Stimulated activated CD4-positive, alpha-beta T cell treated with anti-CD3 and anti-CD28 coated beads, Interleukin-2, amount 100 ng/mL, for 4 hours (primary cell): ENCODE data around the gene ROBO3.

ENCODE experiments used
- DNase-seq: peaks from one replicate; pipeline ENCODE4 v3.0.0-alpha.2; 2020; ENCODE audit warnings: low read depth

Gene ROBO3, protein sequence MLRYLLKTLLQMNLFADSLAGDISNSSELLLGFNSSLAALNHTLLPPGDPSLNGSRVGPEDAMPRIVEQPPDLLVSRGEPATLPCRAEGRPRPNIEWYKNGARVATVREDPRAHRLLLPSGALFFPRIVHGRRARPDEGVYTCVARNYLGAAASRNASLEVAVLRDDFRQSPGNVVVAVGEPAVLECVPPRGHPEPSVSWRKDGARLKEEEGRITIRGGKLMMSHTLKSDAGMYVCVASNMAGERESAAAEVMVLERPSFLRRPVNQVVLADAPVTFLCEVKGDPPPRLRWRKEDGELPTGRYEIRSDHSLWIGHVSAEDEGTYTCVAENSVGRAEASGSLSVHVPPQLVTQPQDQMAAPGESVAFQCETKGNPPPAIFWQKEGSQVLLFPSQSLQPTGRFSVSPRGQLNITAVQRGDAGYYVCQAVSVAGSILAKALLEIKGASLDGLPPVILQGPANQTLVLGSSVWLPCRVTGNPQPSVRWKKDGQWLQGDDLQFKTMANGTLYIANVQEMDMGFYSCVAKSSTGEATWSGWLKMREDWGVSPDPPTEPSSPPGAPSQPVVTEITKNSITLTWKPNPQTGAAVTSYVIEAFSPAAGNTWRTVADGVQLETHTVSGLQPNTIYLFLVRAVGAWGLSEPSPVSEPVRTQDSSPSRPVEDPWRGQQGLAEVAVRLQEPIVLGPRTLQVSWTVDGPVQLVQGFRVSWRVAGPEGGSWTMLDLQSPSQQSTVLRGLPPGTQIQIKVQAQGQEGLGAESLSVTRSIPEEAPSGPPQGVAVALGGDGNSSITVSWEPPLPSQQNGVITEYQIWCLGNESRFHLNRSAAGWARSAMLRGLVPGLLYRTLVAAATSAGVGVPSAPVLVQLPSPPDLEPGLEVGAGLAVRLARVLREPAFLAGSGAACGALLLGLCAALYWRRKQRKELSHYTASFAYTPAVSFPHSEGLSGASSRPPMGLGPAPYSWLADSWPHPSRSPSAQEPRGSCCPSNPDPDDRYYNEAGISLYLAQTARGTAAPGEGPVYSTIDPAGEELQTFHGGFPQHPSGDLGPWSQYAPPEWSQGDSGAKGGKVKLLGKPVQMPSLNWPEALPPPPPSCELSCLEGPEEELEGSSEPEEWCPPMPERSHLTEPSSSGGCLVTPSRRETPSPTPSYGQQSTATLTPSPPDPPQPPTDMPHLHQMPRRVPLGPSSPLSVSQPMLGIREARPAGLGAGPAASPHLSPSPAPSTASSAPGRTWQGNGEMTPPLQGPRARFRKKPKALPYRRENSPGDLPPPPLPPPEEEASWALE (N-terminal part only)

DNA sequence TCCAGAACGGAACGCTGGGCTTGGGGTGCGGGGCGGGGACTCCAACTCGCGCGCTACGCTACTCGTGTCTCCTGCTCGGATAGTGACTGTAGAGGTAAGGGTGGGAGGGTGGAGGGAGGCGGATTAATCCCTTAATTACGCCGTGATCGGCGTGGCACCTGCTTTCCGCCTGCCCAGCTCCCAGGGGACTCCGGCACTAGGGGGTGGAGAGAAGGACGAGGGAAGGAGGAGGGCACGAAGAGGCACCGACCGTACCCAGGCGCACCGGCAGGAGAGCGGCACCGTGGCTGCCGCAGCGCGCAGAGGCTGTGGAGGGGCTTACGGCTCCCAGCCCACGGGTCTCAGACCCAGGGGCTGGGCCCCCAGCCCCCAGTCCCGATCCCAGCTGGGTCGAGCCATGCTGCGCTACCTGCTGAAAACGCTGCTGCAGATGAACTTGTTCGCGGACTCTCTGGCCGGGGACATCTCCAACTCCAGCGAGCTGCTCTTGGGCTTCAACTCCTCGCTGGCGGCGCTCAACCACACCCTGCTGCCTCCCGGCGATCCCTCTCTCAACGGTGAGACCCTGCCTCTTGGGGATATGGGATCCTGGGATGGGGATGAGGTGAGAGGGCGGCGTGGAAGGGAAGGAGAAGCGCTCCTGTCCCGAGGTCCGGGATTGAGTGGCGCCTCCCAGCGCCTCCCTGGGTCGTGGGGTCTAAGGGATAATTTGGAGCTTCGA is at the start of gene ROBO3:
Gene ROBO3 (plus strand): TSS at position 252 of the 721 bp plus-strand sequence. CDS start 146 bp downstream, at position 398.
- no peak for DNase-seq

DNA sequence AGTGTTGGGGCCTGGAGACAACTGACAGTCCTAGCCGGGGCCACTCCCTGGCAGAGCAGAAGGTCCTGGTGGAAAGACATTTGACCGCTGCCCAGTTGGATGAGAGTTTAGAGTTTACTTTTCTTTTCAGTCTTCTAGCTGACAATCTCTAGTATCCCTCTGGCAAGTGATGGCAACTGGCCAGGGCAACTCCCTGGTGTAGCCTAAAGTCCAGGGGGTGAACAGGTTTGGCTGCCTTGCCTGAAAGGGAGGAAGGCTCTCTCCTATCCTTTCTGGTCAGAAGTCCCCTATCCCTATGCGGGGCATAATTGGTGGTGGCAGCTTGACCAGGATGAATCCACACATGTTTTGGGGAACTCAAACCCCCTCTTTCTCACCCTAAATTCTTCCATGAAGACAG is 48.2 kb upstream of the ROBO3 start:
- DNase-seq: no peak

DNA sequence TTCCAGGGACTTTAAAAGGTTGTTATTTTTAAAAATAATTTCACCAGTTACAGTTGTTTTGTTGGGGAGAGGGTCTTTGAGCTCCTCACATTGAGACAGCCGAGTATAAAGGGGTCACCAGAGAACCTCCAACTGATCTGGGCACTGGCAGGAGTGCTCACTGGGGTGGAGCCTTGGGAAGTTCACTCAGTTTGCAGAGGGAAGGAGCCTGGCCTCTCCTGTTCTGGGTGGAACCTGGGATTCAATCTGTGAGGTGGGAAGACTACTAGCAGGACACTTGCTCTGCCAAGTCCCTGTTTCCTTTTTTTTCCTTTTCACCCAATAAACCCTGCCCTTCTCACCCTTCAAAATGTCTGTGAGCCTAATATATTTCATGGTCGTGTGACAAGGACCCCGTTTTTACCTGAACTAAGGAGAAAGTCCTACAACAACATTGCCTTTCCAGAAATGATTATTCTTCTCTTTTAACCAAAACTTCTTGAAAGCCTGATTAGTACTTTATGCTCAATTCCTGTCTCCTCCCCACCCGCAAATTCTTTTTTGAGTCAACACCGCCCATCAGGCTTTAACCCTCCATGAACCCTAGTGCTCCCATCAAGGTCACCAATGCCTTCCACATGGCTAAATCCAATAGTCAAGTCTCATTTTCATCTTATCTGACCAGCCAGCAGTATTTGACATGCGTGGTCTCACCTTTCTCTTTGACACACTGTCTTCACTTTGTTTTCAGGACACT is 43.1 kb upstream of the ROBO3 start:
- DNase-seq: no peak

DNA sequence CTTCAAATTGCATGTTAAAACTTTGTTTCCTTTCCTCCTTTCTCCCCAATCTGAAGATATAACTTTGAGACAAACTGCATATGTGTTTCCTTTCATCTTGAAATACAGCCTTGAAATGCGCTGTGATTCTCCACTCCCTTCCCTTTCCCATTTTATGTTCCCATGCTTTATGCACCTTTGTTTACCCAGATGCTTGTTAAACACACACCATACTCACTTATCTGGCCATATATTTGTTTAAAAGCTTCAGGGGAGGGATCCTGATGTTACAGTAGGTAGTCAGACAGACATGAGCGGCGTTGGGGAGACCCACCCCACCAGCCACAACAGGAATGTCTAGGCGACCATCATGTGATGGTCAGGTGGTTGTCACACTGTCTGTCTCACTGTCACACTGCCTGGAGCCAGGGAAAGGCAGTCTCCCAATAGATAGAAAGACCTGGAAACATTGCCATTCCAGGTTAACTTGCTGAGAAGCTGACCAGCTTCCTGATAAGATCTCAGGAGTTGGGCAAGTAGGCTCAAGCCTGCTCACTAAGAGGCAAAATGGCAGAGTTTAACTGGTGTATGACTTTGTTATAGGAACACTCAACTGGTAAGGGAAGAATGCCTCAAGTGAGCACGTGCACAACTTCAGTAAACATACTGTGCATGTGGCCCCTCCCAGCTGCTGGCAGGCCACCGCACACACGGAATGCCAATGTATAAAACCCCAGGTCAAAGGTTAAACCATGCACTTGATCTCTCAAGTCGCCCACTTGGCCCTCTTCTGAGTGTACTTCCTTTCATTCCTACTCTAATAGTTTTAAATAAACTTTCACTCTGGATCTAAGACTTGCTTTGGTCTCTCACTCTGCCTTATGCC is 41.5 kb upstream of the ROBO3 start:
- no peak for DNase-seq

DNA sequence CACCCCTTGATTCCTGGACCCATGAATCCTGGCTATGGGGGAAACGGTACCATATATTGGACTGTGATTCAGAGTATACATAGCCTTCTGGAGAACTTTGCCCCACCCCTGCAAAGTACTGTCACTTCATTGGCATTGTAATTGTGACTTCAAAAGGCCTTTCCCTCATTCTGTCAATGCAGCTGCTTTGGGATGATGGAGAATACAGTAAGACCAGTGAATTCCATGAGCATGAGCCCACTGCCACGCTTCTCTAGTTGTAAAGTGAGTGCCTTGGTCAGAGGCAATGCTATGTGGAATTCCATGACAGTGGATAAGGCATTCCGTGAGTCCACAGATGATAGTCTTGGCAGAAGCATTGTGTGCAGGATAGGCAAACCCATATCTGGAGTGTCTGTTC is 39.4 kb upstream of the ROBO3 start:
- no peak for DNase-seq

DNA sequence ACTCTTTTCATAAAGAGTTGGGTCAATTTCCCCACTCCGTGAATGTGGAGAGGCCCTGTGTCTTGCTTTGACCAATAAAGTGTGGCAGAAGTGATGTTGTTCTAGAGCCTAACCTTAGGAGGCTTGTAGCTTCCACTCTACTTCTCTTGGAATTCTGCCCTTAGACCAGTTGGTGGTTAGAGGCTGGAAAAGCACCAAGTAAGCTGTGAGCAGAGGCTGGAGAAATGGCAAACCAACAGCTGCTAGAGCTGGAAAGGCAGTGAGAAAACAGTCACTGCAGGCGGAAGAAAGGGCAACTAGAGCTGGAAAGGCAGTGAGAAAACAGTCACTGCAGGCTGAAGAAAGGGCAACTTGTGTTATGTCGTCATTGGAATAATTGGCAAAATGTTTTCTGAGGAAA is 35.2 kb upstream of the ROBO3 start:
- no peak for DNase-seq

DNA sequence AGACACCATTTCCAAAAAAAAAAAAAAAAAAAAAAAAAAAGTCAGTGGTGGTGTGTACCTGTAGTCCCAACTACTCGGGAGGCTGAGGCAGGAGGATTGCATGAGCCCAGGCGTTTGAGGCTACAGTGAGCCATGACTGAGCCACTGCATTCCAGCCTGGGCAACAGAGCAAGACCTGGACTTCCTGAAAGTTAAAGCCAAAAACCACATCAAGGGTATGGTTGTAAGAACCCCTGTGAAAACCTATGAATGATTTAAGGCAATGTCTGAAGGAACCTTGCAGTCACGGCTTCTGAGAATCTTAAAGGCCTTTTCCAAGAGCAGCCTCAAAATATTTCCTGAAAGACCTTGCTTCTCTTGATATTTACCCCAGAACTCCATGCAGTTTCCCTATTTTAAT is 34.5 kb upstream of the ROBO3 start:
- no peak for DNase-seq

DNA sequence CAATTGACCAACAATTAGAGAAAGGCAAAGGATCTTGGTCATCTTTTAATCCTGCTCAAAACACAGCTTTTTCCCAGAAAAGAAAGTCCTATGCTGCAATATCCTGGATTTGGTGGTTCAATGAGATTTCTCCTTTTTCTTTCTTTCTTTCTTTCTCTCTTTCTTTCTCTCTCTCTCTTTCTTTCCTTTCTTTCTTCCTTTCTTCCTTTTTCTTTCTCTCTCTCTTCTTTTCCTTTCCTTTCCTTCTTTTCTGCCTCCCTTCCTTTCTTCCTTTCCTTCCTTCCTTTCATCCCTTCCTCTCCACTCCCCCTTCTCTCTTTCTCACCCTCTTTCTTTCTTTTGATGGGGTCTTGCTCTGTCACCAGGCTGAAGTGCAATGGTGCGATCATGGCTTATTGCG is 33.3 kb upstream of the ROBO3 start:
- DNase-seq: no peak

DNA sequence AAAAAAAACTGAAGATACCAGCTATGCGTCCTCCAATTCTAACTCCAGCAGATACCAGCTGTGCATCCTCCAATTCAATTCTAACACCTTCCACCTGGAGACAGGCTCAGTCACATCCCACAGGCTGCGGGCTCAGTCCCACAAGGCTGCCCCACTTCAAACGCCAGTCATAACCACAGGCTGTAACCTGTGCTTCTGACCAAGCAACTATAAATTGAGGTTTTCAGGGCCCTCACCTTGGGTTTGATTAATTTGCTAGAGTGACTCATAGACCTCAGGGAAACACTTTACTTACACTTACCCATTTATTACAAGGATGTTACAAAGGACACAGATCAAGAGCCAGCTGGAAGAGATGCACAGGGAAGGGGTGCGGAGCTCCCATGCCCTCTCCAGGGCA is 32.7 kb upstream of the ROBO3 start:
- no peak for DNase-seq

DNA sequence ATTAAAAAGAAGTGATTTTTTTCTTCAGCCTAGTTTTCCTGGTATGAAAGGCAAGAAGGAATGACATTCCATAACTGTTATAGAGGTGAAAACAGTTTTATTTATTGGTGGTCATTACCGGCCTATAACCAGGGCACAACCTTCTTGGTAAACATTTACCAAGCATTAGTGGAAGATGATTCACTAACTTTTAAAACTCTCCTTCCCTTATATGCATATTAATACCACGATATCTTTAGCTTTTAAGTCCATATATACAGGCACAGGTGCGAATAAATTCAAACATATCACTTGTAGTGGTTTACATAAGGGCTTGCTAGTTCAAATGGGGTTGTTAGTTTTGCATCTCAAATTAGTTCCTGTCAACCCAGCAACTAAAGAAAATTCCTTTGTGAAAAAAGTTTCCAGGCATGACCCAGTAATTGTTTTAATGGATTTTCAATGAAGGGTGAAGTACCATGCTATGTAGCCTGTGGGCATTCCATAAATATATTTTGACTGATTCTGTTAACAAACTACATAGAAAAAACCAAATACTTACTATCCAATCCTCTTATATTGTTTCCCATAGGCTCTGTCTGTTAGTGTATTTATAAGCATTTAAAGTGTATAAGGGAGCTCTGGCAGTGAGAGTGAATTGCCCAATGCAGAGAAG is 30.6 kb upstream of the ROBO3 start:
- DNase-seq: no peak

DNA sequence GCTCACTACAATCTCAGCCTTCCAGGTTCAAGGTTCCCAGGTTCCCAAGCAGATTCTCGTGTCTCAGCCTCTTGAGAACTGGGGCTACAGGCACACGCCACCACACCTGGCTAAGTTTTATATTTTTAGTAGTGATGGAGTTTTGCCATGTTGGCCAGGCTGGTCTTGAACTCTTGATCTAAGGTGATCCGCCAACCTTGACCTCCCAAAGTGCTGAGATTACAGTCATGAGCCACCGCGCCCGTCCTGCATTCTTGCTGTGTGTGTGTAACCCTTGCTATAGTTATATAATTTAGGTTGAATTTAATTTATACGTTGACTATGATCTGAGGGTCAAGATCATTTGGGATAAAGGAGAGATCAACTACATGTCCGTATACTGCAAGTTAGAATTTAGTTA is 29.3 kb upstream of the ROBO3 start:
- DNase-seq: no peak

DNA sequence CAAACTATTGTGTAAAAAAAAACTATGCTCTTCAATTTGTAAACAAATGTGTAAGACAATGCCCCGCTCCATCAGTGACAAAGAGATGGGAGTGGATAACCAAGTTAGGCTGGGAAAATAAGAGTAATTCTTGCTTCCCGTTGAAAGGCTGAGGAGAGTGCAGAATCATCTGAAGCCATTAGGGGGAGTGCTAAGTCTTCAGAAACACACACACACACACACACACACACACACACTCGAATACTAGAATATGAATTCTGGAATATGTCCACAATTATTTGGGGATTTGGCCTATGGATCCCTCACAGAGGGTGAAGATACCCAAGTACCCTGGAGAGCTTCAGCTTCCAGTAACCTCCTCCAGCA is 27.8 kb upstream of the ROBO3 start:
- no peak for DNase-seq

DNA sequence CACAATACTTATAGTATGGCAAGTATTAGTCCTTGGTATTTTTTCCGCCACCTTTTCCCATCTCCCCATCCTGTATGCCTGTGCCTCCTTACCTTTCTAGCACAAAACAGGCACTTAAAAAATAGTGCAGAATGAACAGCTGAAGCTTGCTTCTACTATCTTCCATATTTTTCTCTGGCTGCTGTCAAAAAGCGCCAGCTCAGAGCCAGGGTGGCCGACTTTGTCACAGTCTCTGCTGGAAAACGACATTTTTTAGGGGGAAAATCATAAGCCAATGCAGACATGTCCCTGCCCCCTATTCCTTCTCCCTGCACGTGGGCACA is 26.5 kb upstream of the ROBO3 start:
- DNase-seq: no peak

DNA sequence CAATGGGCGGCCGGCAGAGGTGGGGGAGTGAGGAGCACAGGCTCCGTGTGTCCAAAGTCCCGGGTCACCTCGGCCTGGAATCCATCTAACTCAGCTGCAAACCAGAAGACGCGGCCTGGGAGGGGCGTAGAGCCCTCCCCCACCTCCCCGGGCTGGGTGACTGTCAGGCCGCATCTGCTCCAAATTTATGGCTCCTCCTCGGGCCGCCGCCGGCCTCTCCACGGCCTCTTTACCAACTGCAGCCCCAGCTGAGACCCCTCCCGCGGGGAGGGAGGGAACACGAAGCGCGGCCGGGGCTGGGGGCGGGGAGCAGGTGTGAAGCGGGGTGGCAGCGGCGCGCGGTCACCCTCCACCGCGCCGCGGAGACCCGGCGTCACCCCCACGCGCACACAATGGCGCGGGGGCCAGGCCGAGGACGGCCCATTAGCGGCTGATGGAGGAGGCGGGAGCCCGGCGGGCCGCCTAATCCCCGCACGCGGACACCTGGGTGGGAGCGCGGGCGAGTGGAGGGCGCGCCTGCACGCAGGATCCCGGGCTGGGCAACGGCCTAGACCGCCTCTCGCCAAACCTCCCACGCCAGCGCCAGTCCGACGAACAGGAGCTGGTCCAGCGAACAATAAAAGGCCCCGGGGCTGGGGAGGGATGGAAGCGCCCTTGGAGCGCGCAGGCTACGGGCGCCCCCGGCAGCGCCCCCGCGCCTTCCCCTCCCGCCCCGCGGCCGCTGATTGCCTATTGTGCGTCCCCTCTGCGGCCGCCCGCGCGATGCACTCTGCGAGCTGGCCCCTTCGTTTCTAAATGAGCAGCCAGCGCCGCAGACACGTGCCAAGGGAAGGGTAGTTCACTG is 25.9 kb upstream of the ROBO3 start:
- DNase-seq: no peak

DNA sequence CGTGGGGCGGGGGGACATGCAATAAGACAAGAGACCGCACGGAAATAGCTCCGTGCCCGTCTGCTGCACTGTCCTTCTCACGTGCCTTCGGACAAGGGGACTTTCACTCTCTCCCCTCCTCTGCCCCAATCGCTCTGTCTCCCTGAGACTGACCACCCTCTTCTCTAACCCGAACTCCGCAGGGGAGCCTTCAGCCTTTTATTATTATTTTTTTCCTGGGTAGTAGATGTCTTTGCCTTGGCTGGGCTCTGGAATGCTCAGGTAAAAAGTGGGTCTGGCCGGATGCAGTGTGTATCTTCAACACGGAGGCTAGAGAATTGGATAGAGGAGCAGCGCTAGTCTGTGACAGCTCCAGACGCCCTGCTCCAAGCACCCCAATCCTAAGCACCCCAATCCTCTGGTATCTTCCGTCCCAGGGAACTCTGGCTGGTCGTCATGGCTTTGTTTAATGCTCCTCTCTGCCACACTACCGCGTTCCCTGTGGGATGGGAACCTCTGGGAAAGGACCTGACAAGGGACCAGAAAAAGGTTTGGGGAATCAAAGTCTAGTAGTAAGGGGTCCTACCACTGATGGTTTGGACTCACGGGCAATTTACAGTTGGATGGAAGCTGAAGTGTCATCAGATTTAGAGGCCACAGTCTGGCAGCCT is 25.1 kb upstream of the ROBO3 start:
- DNase-seq: no peak

DNA sequence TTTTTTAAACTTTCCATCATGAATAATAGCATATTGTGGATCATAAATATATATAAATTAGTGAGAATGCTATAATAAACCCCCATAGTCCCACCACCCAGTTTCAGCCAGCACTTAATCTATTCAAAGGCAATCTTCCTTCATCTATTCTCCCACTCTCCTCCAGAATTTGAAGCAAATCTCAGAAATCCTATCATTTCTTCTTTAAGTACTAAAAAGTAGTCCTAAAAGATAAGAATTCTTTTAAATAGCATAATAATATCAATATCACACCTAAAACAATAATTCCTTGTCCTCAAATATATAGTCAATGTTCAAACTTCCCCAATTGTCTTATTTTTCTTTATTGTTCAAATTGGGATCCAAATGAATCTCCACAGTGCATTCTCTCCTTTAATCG is 24.6 kb upstream of the ROBO3 start:
- no peak for DNase-seq

DNA sequence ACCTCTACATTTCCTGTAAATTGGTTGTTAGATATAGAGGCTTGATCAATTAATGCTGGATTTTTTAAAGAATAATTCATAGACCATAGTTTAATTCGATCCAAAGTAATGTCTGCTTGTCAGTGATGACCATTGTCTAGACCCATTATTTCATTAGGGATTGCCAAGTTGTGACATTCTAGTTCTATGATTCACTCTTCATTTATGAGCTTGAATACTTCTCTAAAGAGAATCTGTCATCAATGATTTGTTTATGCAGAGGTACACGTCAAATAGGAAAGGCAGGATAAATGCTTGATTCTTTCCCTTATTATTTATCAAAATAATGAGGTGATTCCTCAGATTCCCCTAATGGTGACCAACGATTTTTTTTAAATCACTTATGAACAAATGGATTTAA is 24.0 kb upstream of the ROBO3 start:
- DNase-seq: no peak

DNA sequence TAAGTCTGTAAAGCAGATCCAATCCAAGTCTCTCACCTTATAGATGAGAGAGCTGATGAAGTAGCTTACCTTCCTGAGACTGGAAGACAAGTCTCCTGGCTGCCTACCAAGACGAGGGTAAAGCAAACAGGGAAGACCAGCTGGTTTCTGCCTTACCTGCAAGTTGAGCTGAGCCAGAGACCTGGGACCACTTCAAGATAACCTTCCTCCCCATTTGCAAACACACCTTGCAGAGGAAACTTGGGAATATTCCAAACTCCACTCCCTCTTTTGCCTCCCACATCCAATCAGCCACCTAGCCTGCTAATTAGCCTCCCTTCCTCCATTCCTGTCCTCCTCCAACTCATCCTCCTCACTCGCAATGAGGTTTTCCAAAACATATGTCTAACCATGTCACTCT is 23.4 kb upstream of the ROBO3 start:
- no peak for DNase-seq
